CD4-positive, alpha-beta T cell treated with Interleukin-10 for 1 hour (primary cell): Measurements from ENCODE around the gene ZFP36L1.

Source experiments
- DNase-seq: peaks from one replicate; pipeline ENCODE4 v3.0.0-alpha.2; 2020

ZFP36L1 gene

DNA sequence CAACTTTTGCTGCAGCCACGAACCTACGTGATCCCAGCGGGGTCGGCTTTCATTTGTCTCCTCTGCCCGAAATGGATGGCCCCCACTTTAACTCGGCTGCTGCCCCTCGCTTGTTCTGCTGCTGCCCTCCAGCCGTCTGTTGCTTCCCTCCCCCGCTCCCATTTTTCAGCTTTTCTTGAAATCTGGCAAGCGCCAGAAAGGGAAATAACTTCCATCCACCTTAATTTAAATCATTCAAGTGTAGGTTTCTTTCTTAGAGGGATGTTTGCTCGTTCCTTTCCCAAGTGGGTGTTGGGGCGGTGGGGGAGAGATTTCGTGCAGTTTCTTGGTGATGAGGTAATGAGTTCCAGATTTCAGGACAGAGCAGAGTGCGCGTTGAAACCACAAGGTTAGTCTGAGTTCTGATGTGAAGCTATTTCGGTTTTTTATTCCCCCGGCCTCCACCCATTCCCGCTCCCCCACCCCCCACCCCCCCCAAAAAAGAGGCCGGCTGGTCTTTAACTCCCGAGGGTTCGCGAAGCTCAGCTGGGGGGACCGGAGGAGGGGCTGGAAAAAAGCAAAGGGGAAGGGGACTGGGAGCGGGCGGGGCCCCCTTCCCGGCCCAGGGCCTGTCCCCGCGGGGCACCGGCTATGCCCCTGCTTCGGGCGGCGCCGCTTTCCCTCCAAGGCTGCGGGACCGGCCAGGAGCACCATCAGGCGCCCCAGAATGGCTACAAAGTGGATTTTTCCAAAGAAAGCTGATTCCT is 2.2 kb upstream of the ZFP36L1 start:
- DNase-seq = peak; percentile 71

DNA sequence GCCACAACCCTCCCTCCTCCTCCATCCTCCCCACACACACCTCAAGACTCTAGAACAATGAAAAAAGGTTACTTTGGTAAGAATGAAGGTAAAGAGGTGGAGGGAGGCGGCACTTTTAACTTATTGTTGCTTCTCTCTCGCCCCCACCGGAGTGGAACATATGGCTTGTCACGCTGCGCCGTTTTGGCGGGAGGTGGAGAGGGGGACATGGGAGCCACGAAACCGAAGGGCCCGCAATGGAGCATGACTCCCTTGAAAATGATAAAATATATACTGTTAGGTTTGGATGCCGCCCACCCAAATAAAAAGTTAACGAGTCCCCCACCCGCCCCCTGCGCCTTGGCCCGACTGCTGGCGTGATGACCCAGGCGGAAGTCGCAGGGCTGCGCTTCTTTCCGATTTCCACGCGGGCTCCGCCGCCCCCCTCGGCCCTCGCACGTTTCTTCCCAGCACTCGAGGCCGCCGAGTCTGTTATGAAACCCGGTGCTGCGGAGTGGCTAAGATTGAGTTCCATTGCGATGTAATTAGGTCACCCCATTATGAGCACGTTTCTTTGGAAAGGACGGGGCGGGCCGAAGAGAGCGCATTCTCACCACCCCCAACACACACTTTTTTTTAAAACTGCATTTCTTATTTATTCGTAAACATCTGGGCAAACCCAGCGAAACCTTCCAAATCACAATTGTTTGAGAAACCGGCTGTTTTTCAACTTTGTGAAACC is 1.4 kb upstream of the ZFP36L1 start:
- peak; percentile 92 for DNase-seq

DNA sequence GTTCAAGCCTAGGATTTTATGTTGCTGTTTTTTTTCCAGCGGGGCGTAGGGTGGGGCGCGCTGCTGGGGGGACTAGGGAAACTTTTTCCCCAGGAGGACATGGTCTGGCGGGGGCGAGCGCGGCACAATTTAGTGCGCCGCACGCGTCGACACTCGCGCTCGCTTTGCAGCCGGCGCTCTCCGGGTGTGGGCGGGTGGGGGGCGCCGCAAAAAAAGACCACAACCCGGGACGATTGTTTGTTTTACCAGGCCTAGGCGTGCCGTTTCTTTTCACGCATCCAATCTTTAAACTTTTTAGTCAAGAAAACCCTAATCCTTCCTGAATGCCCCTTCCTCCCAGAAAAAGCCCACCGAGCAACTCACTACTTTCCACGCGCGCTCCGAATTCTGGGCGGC is 865 bp upstream of the ZFP36L1 start:
- no peak for DNase-seq

DNA sequence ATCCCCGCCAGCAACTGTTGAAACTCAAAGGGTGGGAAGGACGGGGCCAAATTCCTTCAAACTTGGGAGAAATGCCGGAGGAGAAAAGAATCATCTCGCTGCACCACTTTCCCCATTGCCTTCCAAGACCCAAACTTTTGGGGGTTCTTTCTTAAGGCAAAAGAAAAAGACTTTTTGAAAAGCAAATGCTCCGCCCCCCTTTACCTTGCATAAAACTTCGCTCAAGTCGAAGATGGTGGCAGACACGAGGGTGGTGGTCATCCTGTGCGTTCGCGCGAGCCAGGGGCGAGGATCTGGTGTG is 239 bp downstream of the ZFP36L1 start:
- DNase-seq = no peak

DNA sequence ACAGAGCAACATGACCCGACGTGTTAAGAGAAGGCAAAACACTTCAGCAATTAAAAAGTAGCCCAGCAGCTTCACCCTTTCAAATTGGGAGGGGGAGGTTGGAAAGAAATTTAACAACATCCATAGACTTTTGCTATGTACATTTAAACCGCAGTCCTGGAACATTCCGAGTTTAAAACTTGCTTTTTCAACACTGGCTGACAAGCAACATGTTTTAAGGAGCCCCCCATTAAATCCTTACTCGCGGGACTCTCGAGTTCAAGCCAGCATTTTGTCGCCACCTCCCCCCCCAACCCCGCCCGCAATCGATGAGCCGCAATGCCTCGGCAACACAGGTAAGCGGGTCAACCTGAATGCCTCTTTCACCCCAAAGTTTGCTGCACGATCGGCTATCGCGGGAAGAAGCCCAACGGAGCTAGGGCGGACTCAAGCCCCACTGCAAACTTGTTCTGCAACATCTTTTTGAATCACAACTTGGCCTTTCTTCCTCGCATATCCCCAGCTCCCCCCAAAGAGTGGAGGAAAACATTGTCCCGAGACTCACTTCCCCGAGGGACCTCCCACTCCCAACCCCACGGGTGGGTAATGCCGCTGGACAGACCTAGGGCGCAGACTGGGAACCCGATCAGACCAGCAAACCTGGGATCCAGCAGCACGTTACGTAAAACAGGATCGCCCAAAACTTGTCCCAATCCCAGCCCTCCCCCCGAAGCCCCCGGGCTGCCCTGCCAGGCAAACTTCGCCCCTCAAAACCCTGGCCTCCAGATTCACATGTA is 777 bp downstream of the ZFP36L1 start:
- DNase-seq = peak; percentile 41

DNA sequence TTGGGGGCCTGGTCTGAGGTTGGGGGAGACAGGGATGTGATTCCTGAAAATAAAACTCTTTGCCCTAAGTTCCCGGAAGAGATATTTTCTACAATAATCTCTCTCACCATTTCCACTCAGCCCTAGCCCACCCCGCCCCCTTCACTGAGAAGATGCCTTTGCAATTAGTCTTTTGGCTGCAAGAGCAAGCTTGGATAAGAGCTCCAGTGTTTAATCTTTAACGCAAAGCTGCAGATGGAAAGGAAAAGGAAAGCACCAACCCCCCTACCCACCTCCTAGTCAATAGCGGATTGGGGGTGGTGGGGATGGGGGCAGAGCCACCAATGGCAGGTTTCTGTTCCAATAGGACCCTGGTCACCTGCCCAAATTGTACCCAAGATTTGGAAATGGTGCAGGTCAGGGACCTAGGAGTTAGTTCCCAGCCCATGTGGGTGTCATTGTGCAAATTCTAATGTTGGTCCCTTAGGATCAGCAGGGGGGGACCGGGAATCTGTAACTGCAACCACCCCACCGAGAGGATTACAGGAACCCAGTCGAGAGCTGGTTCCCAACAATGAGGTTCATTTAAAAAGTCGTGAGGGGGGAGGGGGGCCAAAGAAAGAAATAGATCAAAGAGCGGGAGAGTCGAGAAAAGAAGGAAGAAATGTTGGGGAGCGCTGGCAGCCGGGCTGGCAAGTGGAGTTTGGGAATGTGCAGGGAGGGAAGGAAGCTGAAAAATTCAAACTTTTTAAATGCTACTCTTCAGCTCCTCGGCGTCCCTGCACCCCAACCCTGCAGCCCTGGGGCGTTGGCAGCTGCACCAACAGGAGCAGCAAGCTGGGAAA is 1.6 kb downstream of the ZFP36L1 start:
- peak; percentile 14 for DNase-seq

DNA sequence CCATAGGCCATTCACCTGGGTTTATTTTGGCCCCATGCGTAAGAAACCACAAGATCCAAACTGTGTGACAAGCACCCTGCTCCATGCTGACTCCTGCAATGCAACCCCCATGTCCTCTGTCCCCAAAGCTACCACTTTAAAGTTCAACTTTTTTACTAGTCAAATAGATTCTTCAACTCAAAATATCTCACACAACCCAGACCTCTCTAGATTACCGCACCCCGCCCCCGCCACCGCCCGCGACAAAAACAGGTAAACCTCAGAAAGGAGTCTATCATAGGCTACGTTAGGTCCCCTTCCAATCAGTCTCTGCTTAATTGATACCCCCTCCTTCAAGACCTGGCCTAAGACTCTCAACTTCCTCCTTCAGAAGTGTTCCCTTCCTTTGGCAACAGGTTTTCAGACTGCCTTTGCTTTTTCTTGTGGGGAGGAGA is 2.2 kb downstream of the ZFP36L1 start:
- peak; percentile 62 for DNase-seq

DNA sequence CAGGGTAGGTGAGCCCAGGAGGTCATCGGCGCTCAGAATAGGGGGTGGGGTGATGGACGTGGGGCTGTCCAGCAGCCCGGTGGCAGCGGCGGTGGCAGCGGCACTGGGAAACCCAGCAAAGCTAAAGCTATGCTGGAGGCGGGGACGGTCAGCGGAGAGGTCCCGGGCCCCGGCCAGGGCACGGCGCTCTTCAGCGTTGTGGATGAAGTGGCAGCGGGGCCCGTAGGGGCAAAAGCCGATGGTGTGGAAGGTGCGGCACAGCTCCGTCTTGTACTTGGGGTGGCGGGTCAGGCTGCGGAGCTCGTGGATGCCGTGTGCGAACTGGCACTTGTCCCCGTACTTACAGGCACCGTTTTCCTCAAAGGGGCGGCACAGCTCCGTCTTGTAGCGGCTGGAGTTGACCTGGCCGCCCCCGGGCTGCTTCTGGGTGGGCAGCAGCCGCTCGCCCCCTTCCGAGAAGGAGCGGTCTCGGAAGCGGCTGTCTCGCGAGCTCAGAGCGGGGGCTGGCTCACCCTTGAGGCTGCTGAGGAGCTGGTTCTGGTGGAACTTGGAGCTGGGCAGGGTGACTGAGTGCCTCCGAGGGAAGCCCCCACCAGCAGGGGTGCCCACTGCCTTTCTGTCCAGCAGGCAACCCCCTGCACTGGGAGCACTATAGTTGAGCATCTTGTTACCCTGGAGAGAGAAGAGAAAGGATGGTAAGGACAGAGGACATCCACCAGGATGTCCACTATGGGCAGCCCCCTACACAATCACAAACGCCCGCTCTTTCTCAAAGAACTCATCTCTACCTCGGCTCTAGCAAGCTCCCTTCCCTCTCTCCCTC is 2.8 kb downstream of the ZFP36L1 start:
- DNase-seq = peak; percentile 27

DNA sequence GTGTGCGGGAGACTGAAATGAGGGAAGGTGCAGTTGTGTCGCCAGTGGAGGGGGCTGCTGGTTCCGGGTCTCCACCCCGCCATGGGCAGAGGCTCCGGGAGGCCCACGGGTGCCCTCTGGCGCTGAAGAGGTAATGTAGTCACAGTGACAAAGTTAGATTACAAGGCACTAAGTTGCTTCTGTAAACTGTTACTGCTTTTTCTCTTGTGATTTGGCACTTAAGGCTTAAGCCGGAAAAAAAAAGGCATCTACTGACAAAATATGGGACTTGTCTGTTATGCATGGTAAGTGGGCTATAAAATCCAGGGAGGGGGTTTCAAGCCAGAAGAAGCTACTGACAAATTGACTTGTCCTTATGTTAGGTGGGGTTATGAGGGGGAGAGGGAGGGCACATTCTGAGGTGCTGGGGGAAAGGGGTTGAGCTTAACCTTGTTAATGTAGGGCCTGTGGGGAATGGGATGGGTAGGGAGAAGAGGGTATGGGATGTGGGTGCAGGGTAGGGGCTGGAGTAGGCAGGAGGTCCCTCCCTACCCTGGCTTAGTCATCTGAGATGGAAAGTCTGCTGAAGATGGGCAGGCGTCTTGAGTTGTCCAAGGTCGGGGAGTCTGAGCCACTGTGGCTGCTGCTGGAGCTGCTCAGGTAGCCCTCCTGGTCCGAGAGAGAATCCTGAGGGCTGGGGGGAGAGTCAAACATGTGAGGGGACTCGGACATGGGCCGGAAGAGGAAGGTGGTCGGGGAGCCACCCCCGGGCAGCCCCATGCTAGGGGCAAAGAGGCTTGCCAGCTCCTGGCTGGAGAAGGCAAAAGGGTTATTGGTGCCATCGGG is 3.7 kb downstream of the ZFP36L1 start:
- DNase-seq = peak; percentile 90

DNA sequence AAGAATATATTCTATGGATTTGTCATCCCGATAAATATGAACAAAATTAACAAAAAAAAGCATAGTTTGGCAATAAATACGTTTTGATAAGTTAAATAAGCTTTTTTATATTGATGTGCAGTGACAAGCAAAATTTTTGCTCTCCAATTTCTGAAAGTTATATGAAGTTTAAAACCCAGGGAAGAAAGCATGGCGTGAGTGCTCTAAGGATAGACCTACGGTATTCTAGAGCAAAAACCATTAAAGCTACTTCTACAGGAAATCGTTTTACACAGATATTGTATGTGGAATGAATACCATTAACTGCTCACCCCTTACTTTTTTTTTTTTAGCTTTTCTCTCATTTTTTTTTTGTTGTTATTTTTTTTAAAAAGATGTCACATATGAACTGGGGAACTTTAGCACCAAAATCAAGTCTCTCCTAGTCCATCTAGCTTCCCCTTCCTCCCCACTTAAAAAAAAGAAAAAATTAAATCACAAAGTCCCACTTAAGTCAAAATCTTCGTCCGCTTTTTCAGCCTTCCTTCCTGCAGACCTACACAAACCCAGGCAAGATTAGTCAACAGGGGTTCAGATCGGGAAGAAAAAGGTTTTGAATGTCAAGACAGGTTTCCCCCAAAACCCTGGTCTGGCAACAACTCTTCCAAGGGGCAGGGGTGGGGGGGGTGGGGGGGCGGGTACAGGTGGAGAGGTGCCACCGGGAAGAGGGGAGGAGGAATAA is 4.4 kb downstream of the ZFP36L1 start:
- DNase-seq = no peak

DNA sequence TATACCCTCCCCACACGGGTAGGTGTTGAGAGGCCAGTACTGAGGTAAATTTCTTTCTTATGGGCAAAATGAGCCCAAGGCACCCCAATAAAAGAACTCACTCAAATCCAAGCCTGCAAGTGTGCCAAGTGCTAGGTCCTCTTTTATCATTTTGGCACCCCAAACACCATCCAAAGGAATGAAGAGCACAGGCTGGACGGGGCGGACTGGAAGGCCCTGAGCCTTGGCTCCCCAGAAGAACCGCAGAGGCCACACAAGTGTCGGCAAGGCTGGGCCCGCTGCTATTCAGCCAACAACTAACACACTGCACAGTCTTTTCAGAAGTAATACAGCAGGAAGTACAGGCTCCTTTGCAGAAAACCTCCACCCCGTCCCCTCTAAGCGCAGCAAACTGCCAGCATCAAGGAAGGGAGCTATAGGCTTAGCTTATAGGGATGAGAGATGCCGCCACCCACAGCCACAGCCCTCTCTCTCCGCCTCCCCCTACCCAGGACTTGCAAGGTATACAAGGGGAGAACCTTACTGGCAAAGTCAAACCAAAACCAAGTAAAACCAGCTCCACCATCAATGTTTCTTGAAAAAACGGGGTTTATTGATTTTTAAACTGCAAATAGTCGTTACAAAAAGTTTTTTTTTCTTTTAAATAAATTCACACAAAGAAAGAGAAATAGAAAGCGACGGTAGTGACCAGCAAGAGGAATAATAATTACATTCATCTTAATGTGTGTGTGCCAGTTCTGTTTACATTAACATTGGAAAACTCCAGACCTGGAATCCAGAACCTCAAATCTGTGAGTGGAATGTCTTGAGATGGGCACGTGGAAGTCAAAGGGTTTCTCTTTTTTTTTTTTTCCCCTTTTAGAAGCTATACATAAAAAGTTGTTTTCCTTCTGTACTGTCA is 5.5 kb downstream of the ZFP36L1 start:
- DNase-seq = peak; percentile 56

DNA sequence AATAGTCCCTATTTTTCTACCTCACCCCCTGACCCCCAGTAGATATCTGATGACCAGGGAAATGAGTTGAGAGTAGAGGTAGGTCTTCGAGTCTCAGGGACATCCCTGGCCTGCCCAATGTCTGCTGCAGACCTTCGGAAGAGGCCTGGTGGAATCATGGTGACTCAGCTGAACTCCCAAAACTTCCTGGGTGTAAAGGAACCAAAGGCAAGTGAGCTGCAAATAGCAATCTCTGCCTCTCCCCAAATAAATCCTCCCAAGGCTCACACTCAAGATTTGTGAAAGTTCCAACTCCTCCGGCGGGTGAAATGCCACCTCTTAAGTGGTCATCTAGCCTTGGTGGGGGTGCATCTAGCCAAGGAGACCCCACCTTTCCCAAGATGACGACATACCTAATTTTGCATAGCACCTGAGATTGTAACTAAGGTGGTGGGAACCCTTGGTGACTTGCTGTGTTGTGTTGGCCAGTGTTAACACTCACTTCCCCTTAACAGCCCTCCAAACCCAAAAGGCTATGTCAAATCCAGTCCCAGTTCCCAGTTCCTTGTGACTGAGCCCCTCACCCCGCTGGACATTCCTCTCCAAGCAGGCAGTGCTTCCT is 6.3 kb downstream of the ZFP36L1 start:
- peak; percentile 30 for DNase-seq

DNA sequence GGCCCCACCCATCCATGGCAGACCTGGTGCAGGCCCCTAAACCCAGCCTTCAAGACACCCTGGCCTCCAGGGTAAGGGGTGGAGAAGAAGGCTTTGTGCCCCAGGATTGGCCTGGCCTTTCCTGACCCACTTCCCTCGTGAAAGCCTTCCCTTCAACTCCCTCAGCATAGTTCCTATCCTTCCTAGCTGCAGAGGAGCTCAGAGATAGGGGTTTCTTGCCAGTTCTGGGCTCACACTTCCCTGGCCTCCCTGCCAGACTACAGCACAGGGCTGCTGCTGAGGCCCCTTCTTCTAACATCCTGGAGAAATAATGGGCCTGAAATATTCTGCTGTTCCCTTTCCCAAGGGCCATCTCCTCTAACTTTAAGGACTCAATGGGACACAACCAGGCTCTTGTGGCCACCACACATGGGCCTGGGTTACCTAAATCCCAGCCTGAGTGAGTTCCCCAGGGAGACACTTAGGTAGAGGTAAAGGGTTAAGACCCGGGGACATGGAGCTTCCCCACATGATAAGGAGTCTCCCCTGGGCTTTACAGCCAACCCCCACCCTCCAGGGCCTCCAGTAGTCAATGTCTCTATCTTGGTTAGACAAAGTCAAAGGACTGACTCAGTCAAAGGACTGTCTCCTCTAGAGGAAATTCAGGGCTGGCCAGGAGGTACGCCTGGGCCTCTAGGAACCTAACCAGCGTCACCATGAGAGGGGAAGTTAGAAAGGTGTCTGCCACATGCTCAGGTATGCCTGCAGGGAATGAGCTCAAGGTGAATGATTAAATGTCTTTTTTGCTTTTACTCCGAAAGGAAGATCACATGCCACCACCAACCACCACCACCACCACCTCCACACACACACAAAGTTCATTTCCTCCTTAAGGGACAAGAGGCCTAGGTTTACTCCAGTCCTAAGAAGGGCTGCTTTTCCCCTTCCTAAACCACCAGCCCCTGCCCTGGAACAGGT is 7.1 kb downstream of the ZFP36L1 start:
- DNase-seq = peak; percentile 58

DNA sequence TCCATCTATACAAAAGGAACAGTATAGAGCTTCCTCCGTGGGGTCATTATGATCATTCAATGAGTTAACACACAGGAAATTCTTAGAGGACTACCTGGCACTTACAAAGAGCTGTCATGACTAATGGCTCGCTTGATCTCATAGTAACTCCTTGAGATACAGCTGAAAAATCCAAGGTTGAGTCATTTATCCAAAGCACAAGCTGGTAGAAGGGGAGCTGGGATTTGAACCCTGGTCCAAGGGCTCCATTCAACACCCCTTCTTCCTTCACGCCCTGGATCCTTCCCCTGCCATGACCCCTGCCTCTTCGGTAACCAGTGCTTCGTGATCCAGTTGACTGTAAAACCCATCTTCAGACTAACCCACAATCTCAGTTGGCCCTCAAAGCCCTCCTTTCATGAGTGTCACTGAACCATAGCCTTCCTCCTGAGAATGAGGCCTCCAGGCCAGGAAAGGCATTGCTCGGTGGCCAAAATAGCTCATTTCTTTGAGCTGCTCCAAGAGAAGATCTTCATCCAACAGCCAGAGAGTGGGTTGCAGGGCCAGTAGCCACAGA is 7.8 kb downstream of the ZFP36L1 start:
- no peak for DNase-seq

DNA sequence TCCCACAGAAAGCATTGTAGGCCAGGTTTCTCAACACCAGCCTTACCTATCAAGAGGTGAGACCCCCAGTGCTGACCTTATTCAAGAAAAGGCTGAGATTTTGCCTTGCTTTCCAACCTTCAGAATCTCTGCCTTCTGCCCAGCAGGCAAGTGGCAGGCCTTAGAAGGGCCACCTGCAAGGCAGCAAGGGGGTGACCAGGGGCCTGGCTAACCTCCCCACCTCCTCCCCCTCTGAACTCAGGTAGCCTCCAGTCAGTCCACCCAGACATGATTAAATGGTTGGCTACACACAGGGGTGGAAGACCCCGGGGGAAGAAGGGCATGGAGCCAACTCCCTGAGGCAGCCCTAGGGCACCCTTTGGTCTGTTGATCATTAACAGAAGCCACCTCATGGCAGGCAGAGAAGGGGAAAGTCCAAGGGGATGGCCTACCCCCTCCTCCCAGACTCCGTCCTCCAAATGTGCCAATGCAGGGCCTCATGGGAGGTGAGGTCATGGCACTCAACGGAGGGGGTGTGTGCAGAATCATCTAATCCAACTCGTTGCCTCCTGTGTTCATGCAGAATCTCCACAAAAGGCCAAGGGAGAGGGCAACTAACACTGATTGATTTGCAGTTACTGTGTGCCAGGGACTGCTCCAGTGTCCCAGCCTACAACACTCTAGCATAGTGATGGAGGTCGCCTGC is 8.5 kb downstream of the ZFP36L1 start:
- peak; percentile 23 for DNase-seq

DNA sequence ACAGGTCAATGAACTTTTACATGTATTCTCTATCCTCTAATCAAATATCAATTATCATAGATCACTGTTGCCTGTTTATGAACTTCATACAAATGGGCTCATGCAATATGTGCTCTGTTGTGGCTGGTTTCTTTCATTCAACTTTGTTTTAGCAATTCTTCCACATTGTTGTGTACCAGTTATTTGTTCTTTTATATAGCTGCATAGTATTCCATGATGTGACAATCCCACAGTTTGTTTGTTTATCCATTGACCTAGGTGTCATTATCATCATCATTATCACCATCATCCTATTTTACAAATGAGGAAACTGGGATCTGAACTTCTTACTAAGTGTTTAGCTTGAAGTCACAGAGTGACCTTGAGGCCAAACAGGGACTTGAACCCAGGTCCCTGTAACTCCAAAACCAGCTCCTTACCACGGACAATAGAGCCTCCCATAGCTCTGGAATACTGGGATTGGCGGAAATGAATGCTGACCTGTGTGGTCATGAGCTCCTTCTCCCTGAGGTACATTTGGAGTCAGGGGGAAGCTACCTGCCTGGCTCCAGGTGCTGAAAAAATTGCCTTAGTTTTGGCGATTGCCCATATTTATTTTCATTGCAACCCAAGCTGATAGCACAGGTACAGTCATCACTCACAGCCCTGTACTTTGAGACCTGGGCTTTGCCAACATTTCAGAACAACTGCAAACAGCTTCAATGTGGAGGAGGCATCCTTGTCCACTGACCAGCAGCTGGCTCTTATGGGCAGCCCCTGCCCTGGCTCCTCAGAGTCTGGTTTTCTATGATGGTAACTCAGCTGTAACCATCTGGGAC is 9.2 kb downstream of the ZFP36L1 start:
- no peak for DNase-seq
